ENCODE results near the gene GSTO1.

DNA sequence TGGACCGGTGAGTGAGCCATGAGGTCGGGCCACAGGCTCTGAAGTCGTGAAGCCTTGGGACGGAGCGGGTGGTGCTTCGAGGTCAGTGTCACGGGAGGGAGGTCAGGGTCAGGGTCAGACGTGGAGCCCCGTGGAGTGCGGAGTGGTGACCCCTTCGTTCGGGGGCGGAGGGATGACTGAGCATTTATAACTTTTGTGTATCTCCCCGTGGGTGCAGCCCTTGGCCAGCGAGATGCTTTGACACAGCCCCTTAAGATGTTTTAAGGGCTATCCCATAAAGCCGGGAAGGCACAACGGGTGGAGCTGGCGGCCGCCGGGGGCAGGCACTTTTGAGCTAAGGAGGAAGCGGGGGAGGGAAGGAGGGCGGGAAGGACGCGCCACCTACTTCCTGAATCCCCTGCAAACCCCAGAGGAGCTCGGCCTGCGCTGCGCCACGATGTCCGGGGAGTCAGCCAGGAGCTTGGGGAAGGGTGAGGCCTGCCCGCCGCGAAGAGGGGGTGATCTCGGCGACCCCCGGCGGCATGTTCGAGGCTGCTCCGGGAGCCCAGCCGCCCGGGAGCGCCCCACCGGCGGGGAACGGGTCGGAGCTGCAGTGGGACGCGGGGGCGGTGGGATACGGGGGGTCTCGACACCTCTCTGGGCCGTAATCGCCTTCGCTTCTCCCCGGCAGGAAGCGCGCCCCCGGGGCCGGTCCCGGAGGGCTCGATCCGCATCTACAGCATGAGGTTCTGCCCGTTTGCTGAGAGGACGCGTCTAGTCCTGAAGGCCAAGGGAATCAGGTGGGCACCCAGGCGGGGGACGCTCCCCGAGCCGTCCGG is at the start of gene GSTO1:
- TF ChIP-seq, protein P1, sequence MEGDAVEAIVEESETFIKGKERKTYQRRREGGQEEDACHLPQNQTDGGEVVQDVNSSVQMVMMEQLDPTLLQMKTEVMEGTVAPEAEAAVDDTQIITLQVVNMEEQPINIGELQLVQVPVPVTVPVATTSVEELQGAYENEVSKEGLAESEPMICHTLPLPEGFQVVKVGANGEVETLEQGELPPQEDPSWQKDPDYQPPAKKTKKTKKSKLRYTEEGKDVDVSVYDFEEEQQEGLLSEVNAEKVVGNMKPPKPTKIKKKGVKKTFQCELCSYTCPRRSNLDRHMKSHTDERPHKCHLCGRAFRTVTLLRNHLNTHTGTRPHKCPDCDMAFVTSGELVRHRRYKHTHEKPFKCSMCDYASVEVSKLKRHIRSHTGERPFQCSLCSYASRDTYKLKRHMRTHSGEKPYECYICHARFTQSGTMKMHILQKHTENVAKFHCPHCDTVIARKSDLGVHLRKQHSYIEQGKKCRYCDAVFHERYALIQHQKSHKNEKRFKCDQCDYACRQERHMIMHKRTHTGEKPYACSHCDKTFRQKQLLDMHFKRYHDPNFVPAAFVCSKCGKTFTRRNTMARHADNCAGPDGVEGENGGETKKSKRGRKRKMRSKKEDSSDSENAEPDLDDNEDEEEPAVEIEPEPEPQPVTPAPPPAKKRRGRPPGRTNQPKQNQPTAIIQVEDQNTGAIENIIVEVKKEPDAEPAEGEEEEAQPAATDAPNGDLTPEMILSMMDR (IDR thresholded peaks at IDR 0.05; ENCODE audit: poor library complexity, severe bottlenecking): no peak
- no peak for TF ChIP-seq EP300 (conservative IDR thresholded peaks at IDR 0.05; ENCODE audit: poor library complexity, severe bottlenecking)

Measured in neural cell (in vitro differentiated cells).